Stimulated activated CD4-positive, alpha-beta T cell treated with anti-CD3 and anti-CD28 coated beads, Interleukin-1b, Interleukin-23, amount 100 ng/mL, for 24 hours (primary cell): ENCODE data around the gene METAP1D.

Experiments
- DNase-seq, 4 experiments: peaks; one replicate each; pipeline ENCODE4 v3.0.0-alpha.2; 2020; ENCODE audit warnings: low read depth in 4 of 4, low spot score in 1 of 4

METAP1D gene

GRCh38 chr2:172129404-172129803 is 129.7 kb downstream of the METAP1D start:
- DNase-seq: no peak
